ENCODE data around the gene KIRREL3. TPM values are rescaled to one million over a fixed set of nuclear protein-coding genes. Genes with fewer than 3 reads are reported as not detected.

The KIRREL3 gene
- total RNA-seq, 2 experiments from 2014 or later = not detected

DNA sequence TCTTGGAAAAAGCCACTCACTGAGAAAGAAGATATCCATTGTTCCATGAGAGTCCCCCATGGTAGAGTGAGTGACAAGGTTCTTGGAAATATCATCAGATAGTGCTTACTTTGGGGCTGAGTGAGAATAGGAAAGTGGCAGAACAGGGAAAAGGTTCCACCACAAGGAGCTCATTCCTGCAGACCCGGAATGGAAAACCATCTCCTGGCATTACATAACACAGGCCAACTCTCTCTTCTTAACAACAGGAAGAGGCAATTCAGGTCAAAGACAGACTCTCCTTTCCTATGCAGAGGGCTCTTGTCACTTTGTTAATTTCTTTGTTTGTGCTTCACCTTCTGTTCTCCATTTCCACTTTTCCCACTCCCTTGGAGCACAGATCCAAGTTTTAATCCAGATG, 259.7 kb downstream of the KIRREL3 start:
- TF ChIP-seq, protein P1, sequence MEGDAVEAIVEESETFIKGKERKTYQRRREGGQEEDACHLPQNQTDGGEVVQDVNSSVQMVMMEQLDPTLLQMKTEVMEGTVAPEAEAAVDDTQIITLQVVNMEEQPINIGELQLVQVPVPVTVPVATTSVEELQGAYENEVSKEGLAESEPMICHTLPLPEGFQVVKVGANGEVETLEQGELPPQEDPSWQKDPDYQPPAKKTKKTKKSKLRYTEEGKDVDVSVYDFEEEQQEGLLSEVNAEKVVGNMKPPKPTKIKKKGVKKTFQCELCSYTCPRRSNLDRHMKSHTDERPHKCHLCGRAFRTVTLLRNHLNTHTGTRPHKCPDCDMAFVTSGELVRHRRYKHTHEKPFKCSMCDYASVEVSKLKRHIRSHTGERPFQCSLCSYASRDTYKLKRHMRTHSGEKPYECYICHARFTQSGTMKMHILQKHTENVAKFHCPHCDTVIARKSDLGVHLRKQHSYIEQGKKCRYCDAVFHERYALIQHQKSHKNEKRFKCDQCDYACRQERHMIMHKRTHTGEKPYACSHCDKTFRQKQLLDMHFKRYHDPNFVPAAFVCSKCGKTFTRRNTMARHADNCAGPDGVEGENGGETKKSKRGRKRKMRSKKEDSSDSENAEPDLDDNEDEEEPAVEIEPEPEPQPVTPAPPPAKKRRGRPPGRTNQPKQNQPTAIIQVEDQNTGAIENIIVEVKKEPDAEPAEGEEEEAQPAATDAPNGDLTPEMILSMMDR (IDR thresholded peaks at IDR 0.05) = no peak
- Histone ChIP-seq H3K27me3 (ENCODE audit: control insufficient read depth in 1 of 2, insufficient read depth in 2 of 2, low read length in 2 of 2) (peaks cover 0 to 4% of the 10 kb centered on the region in 2 experiments), H3K36me3 (ENCODE audit: insufficient read depth, low read length) (no peaks in the 10 kb centered on the region), H3K4me3 (ENCODE audit: low read length) (no peak overlapping the region), H3K4me1 (ENCODE audit: insufficient read depth, low read length) (no peaks in the 10 kb centered on the region), H3K27ac (ENCODE audit: low read depth in 1 of 2, low read length in 2 of 2) (no peak overlapping the region), H3K9me3 (ENCODE audit: control insufficient read depth in 1 of 2, insufficient read depth in 1 of 2, low read length in 2 of 2) (peaks cover 0 to 10% of the 10 kb centered on the region in 2 experiments)
- Mint-ChIP-seq H3K36me3 (ENCODE audit: low read depth) (no peaks in the 10 kb centered on the region), H3K4me3 (no peak overlapping the region), H3K9me3 (no peaks in the 10 kb centered on the region), H3K27me3 (peaks cover 5% of the 10 kb centered on the region), H3K27ac (no peak overlapping the region), H3K4me1 (ENCODE audit: low read depth) (no peaks in the 10 kb centered on the region)
- ChIA-PET POLR2A (no interaction called here), CTCF (no interaction called here)
- ATAC-seq (ENCODE audit: poor library complexity) (no peak), DNase-seq (no peak)
- intact Hi-C loops (cut with DNase I, micrococcal nuclease) = no loop called here

DNA sequence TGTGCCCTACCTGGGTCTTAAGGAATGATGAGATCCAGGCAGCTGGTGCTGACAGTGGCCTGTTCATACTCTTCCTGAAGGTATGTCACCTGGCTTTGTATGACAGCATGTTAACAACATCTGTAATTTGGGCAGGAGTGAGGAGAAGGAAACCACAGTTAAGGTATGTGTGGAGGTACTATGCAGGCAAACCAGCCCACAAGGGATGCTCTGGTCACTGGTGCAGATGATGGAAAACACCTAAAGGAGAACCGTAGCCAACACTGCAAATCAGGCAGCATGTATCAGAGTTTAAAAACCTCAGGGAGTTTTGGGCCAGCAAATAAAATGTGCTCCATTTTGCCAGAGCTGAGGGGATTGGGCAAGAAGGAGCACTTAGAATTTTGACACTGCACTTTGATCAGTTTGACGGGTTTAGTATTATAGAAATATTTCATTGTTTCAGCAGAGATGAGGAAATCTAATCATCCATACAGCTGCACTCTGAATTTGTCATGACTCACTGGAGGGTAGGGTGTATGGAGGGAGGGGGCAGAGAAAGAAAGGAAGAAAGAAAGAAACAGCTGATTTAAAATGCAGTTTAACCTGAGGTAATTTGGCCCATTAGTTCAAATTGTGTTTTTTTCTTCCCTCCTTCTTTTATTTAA, 260.9 kb downstream of the KIRREL3 start:
- Histone ChIP-seq H3K4me1 (ENCODE audit: insufficient read depth, low read length) (no peaks in the 10 kb centered on the region), H3K27me3 (ENCODE audit: control insufficient read depth in 1 of 2, insufficient read depth in 2 of 2, low read length in 2 of 2) (peaks cover 0 to 4% of the 10 kb centered on the region in 2 experiments), H3K27ac (ENCODE audit: low read depth in 1 of 2, low read length in 2 of 2) (no peak overlapping the region), H3K9me3 (ENCODE audit: control insufficient read depth in 1 of 2, insufficient read depth in 1 of 2, low read length in 2 of 2) (peaks cover 0 to 10% of the 10 kb centered on the region in 2 experiments), H3K4me3 (ENCODE audit: low read length) (no peak overlapping the region), H3K36me3 (ENCODE audit: insufficient read depth, low read length) (no peaks in the 10 kb centered on the region)
- no peak for ATAC-seq (ENCODE audit: poor library complexity)
- no peaks in the 10 kb centered on the region for H3K4me1 Mint-ChIP-seq (ENCODE audit: low read depth)
- no peak overlapping the region for H3K27ac Mint-ChIP-seq
- intact Hi-C loops (cut with DNase I, micrococcal nuclease) = no loop called here
- H3K4me3 Mint-ChIP-seq = no peak overlapping the region
- TF ChIP-seq, protein P1 (IDR thresholded peaks at IDR 0.05) = no peak
- CTCF ChIA-PET = no interaction called here
- no peaks in the 10 kb centered on the region for H3K9me3 Mint-ChIP-seq
- no peak for DNase-seq
- POLR2A ChIA-PET = no interaction called here
- no peaks in the 10 kb centered on the region for H3K36me3 Mint-ChIP-seq (ENCODE audit: low read depth)
- peaks cover 4% of the 10 kb centered on the region for H3K27me3 Mint-ChIP-seq

DNA sequence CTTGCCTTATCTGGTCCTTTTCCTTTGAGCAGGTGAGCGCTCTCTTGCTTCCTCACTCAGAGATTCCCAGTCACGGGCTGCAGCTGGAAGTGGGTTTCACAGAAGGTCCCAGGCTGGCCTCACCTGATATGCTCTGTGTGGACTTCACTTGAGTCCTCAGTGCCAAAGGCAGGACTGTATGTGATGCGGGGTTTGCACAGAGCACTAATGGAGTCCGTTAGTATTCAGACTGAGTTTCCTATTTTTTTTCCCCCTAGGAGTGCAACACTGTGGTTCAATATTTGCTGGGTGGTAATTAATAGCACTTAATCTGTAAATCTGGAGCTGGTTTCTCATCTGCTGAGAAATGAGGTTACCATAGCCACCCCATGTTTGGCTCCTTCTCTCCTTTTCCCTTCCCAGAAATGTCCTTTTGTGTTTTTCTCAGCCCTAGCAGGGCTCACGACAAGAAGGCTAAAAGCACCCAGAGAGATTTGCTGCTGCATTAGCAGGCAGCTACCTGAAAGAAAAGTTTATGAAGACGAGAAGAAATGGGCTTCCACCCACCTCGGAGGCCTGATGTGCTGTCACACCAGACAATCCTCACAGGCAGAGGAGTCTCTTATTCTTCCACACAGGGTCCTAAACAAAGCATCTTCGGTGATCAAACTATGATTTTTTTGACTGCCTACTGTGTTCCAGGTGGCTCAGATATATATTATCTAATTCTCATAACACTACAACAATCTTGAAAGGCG, 262.1 kb downstream of the KIRREL3 start:
- intact Hi-C loops (cut with DNase I, micrococcal nuclease) = no loop called here
- TF ChIP-seq, protein P1 (IDR thresholded peaks at IDR 0.05) = no peak
- Histone ChIP-seq H3K27me3 (ENCODE audit: control insufficient read depth in 1 of 2, insufficient read depth in 2 of 2, low read length in 2 of 2) (peaks cover 0 to 4% of the 10 kb centered on the region in 2 experiments), H3K4me1 (ENCODE audit: insufficient read depth, low read length) (no peaks in the 10 kb centered on the region), H3K9me3 (ENCODE audit: control insufficient read depth in 1 of 2, insufficient read depth in 1 of 2, low read length in 2 of 2) (peaks cover 0 to 4% of the 10 kb centered on the region in 2 experiments), H3K27ac (ENCODE audit: low read depth in 1 of 2, low read length in 2 of 2) (no peak overlapping the region), H3K4me3 (ENCODE audit: low read length) (no peak overlapping the region), H3K36me3 (ENCODE audit: insufficient read depth, low read length) (no peaks in the 10 kb centered on the region)
- Mint-ChIP-seq H3K27ac (no peak overlapping the region), H3K9me3 (no peaks in the 10 kb centered on the region), H3K4me1 (ENCODE audit: low read depth) (no peaks in the 10 kb centered on the region), H3K4me3 (no peak overlapping the region), H3K36me3 (ENCODE audit: low read depth) (no peaks in the 10 kb centered on the region), H3K27me3 (peaks cover 4% of the 10 kb centered on the region)
- ChIA-PET CTCF (no interaction called here), POLR2A (no interaction called here)
- DNase-seq = no peak
- no peak for ATAC-seq (ENCODE audit: poor library complexity)

Measured in CD4-positive, alpha-beta T cell (primary cell).